HepG2 (cell line): ENCODE measurements around the gene SLC2A8. TPM values are rescaled to one million over a fixed set of nuclear protein-coding genes. Genes with fewer than 3 reads are reported as not detected.

ENCODE experiments used
- DMAP1 ChIP-seq: IDR thresholded peaks from 2 replicates; pipeline ENCODE4 v1.6.1; 2016
- ETV6 ChIP-seq: sonication (generic); formaldehyde crosslinking; conservative IDR thresholded peaks from 2 replicates; pipeline ENCODE4 v1.4.0; 2020; ENCODE audit warnings: missing genetic modification reagents
- GLMP ChIP-seq: sonication (generic); formaldehyde crosslinking; IDR thresholded peaks from 2 replicates; pipeline ENCODE4 v1.9.0; 2021; ENCODE audit warnings: missing genetic modification reagents, mild to moderate bottlenecking, borderline replicate concordance
- HDAC1 ChIP-seq: sonication (generic); formaldehyde crosslinking; IDR thresholded peaks from 2 replicates; pipeline ENCODE4 v1.5.1; 2020; ENCODE audit warnings: mild to moderate bottlenecking, missing genetic modification reagents
- NCOA2 ChIP-seq: sonication (generic); formaldehyde crosslinking; IDR thresholded peaks from 2 replicates; pipeline ENCODE4 v1.8.0; 2022; ENCODE audit warnings: inconsistent platforms
- RERE ChIP-seq: IDR thresholded peaks from 2 replicates; pipeline ENCODE4 v1.6.1; 2016; ENCODE audit warnings: low read depth, missing genetic modification reagents, missing compliant biosample characterization
- SALL1 ChIP-seq: sonication (generic); formaldehyde crosslinking; IDR thresholded peaks from 2 replicates; pipeline ENCODE4 v1.8.0; 2022; ENCODE audit warnings: mild to moderate bottlenecking, missing genetic modification reagents
- SSRP1 ChIP-seq: IDR thresholded peaks from 2 replicates; pipeline ENCODE4 v1.6.1; 2016; ENCODE audit warnings: control low read depth
- TCF7 ChIP-seq: sonication (generic); IDR thresholded peaks from 2 replicates; pipeline ENCODE4 v1.6.1; 2016; ENCODE audit warnings: antibody characterized with exemption, low read depth
- TRAFD1 ChIP-seq: sonication (generic); formaldehyde crosslinking; IDR thresholded peaks from 2 replicates; pipeline ENCODE4 v1.5.1; 2020; ENCODE audit warnings: missing genetic modification reagents, mild to moderate bottlenecking, borderline replicate concordance
- ZBTB37 ChIP-seq: sonication (generic); formaldehyde crosslinking; IDR thresholded peaks from 2 replicates; pipeline ENCODE4 v1.4.0; 2020; ENCODE audit warnings: mild to moderate bottlenecking, missing genetic modification reagents
- ZFP90 ChIP-seq: sonication (generic); formaldehyde crosslinking; IDR thresholded peaks from 2 replicates; pipeline ENCODE4 v1.8.0; 2022; ENCODE audit warnings: missing genetic modification reagents, mild to moderate bottlenecking, inconsistent platforms, borderline replicate concordance
- ZNF276 ChIP-seq: sonication (generic); formaldehyde crosslinking; IDR thresholded peaks from 2 replicates; pipeline ENCODE4 v1.4.0; 2020; ENCODE audit warnings: mild to moderate bottlenecking, low read depth, missing genetic modification reagents
- ZNF501 ChIP-seq: sonication (generic); formaldehyde crosslinking; IDR thresholded peaks from 2 replicates; pipeline ENCODE4 v1.5.1; 2020; ENCODE audit warnings: mild to moderate bottlenecking, moderate library complexity, missing genetic modification reagents
- ZNF530 ChIP-seq: sonication (generic); formaldehyde crosslinking; IDR thresholded peaks from 2 replicates; pipeline ENCODE4 v1.5.0; 2020; ENCODE audit warnings: low read depth, mild to moderate bottlenecking, missing genetic modification reagents
- ZNF607 ChIP-seq: sonication (generic); formaldehyde crosslinking; IDR thresholded peaks from 2 replicates; pipeline ENCODE4 v1.5.1; 2020; ENCODE audit warnings: missing genetic modification reagents, mild to moderate bottlenecking, borderline replicate concordance
- ZNF713 ChIP-seq: sonication (generic); formaldehyde crosslinking; IDR thresholded peaks from 2 replicates; pipeline ENCODE4 v1.4.0; 2020; ENCODE audit warnings: mild to moderate bottlenecking, missing genetic modification reagents
- ZSCAN30 ChIP-seq: sonication (generic); formaldehyde crosslinking; IDR thresholded peaks from 2 replicates; pipeline ENCODE4 v1.5.0; 2020; ENCODE audit warnings: mild to moderate bottlenecking, missing genetic modification reagents
- polyA plus RNA-seq, 8 experiments: library from polyadenylated mRNA; depleted of rRNA in 3 of 8; stranded (reverse) in 7 of 8; unstranded in 1 of 8; fragments of >200 nt; fragmentation: Illumina TruSeq in 4 of 8; extraction: Trizol in 4 of 8; gene quantifications; 2 replicates each; pipeline versions ENCODE4 v1.2.1 to v1.2.3, GENCODE V29; 2011 to 2016; ENCODE audit warnings: low read depth in 4 of 8, missing spikeins in 1 of 8, mixed read lengths in 1 of 8; ENCODE audit not compliant: insufficient read depth in 1 of 8
- total RNA-seq, 5 experiments: library from RNA; depleted of rRNA; stranded (reverse); fragments of >200 nt; fragmentation: Illumina TruSeq; extraction: Trizol; gene quantifications; 2 replicates each; pipeline ENCODE4 v1.2.3, GENCODE V29; 2016; ENCODE audit warnings: low read depth in 1 of 5

The SLC2A8 gene
- total and polyA plus RNA-seq, 2 of the 13 experiments (the other 11 are each of a cell fraction or from before 2014, with no cell fraction given), result 22.6 to 48.6 TPM

GRCh38 chr9:127390563-127390962 is 6.4 kb upstream of the SLC2A8 start (continued):
- peak; percentile 81 for TF ChIP-seq RERE
- TF ChIP-seq HDAC1 (CRISPR knock-in tag), result peak; percentile 88
- TF ChIP-seq NCOA2 (CRISPR knock-in tag), result peak; percentile 94
- TF ChIP-seq ZNF276 (CRISPR knock-in tag), result no peak
- peak; percentile 93 for TF ChIP-seq SALL1 (CRISPR knock-in tag)
- TF ChIP-seq ZNF530, result no peak
- 0 out of 2 replicates have a peak, but pooled peaks have one; percentile 41 for TF ChIP-seq ZSCAN30 (CRISPR knock-in tag)
- no peak; the same call in 1 of the 2 replicates for TF ChIP-seq ZBTB37 (CRISPR knock-in tag)
- TF ChIP-seq ZNF607, result peak; percentile 50; the same call in 1 of the 2 replicates
- TF ChIP-seq ZFP90, result no peak
- TF ChIP-seq TRAFD1, result no peak
- TF ChIP-seq DMAP1, result no peak
- peak; percentile 98 for TF ChIP-seq TCF7
- TF ChIP-seq ZNF713, result 0 out of 2 replicates have a peak, but pooled peaks have one; percentile 68
- TF ChIP-seq ZNF501 (CRISPR knock-in tag), result peak; percentile 70
- TF ChIP-seq GLMP (CRISPR knock-in tag), result no peak
- 0 out of 2 replicates have a peak, but pooled peaks have one; percentile 32 for TF ChIP-seq ETV6
- peak; percentile 84; the same call in 1 of the 2 replicates for TF ChIP-seq SSRP1 (CRISPR knock-in tag)
